ENCODE results near the gene PXMP4.

PXMP4 gene

GRCh38 chr20:33696448-33696847 lies 23.7 kb downstream of the PXMP4 start:
- Mint-ChIP-seq H3K4me1 (peaks cover 18% of the 10 kb centered on the region), H3K27me3 (ENCODE audit: low read depth) (peaks cover 3% of the 10 kb centered on the region), H3K36me3 (ENCODE audit: low read depth) (peaks cover 4% of the 10 kb centered on the region), H3K27ac (no peak overlapping the region), H3K4me3 (no peak overlapping the region), H3K9me3 (peaks cover 8% of the 10 kb centered on the region)
- TF ChIP-seq CTCF (IDR thresholded peaks at IDR 0.05; ENCODE audit: unreplicated experiment in 3 of 3) = no peak

DNA sequence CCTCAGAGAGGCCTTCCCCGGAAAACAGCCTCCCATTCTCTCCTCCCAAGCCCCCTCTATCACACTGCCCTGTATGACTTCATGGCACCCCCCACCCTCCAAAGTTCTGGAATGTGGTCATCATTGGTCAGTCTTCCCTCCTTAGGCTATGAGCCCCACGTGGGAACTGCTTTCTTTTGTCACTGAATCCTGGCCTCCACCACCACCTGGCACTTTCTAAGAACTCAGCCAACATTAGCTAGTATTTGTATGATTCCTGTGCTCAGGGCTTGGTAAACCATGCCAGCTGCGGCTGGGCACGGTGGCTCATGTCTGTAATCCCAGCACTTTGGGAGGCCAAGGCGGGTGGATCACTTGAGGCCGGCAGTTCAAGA lies 25.5 kb downstream of the PXMP4 start:
- Mint-ChIP-seq H3K4me3 (no peak overlapping the region), H3K27ac (peak overlapping the region; percentile 26 to 59 (median 56)), H3K9me3 (peaks cover 8% of the 10 kb centered on the region), H3K27me3 (ENCODE audit: low read depth) (peaks cover 3% of the 10 kb centered on the region), H3K4me1 (peaks cover 18% of the 10 kb centered on the region), H3K36me3 (ENCODE audit: low read depth) (peaks cover 4% of the 10 kb centered on the region)
- TF ChIP-seq CTCF (IDR thresholded peaks at IDR 0.05; ENCODE audit: unreplicated experiment in 3 of 3) = no peak

DNA sequence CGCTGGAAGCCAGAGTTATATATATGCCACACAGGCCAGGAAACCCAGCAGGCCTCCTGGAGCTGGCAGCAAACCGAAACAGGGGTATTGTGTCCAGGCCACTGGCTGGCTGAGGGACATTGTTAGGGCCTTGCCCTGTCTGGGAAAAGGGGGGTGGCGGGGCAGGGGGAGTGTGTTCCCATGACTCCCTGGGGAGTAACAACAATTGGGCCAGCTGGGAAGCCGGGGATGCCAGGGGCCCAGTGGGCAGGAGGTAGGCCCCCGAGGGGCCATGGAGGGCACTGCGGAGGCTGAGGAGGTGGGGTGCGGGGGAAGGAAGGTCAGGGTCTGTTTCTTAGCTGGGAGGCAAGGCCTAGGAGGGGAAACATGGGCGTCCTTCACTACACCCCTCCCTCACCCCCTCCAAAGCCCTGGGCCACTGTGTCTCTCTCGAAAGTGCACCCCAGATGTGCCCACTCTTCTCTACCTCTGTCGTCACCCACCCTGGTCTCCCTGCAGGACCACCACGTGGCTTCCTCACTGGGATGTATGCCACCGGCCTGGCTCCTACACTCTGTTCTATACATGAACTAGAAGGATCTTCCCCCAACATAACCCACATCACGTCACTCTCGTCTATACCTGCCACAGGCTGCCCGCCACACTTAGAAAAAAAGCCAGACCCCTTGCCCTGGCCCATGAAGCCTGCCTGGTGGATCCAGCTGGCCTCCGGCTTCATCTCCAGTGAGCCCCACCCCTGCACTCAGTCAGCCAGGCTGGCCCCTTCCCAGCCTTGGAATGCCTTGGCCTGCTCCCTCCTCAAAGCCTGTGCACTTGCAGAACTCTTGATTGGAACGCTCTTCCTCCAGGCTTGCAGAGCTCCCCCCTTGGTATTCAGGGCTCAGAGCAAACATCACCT lies 26.1 kb downstream of the PXMP4 start:
- no peak for TF ChIP-seq CTCF (IDR thresholded peaks at IDR 0.05; ENCODE audit: unreplicated experiment in 3 of 3)
- Mint-ChIP-seq H3K36me3 (ENCODE audit: low read depth) (peaks cover 4% of the 10 kb centered on the region), H3K9me3 (peaks cover 8% of the 10 kb centered on the region), H3K4me1 (peaks cover 18% of the 10 kb centered on the region), H3K27me3 (ENCODE audit: low read depth) (peaks cover 3% of the 10 kb centered on the region), H3K27ac (peak overlapping the region; percentile 26 to 59 (median 56)), H3K4me3 (no peak overlapping the region)

GRCh38 chr20:33693289-33693688 lies 26.8 kb downstream of the PXMP4 start:
- H3K9me3 Mint-ChIP-seq = peaks cover 7% of the 10 kb centered on the region
- TF ChIP-seq CTCF (IDR thresholded peaks at IDR 0.05; ENCODE audit: unreplicated experiment in 3 of 3) = no peak
- peak overlapping the region in 1 of 3 experiments; percentile 32 for H3K27ac Mint-ChIP-seq
- peaks cover 18% of the 10 kb centered on the region for H3K4me1 Mint-ChIP-seq
- H3K27me3 Mint-ChIP-seq (ENCODE audit: low read depth) = no peaks in the 10 kb centered on the region
- H3K36me3 Mint-ChIP-seq (ENCODE audit: low read depth) = peaks cover 4% of the 10 kb centered on the region
- no peak overlapping the region for H3K4me3 Mint-ChIP-seq

- no peaks in the 10 kb centered on the region for H3K9me3 Mint-ChIP-seq
- H3K27ac Mint-ChIP-seq = no peak overlapping the region
- no peak overlapping the region for H3K4me3 Mint-ChIP-seq
- peaks cover 15% of the 10 kb centered on the region for H3K4me1 Mint-ChIP-seq
- no peak for TF ChIP-seq CTCF (IDR thresholded peaks at IDR 0.05; ENCODE audit: unreplicated experiment in 3 of 3)
- no peaks in the 10 kb centered on the region for H3K27me3 Mint-ChIP-seq (ENCODE audit: low read depth)
- H3K36me3 Mint-ChIP-seq (ENCODE audit: low read depth) = no peaks in the 10 kb centered on the region
Observed at GRCh38 chr20:33689973-33690372, 30.1 kb downstream of the PXMP4 start.

GRCh38 chr20:33689493-33689892 lies 30.6 kb downstream of the PXMP4 start:
- Mint-ChIP-seq H3K4me1 (peaks cover 17% of the 10 kb centered on the region), H3K4me3 (no peak overlapping the region), H3K27ac (no peak overlapping the region), H3K36me3 (ENCODE audit: low read depth) (no peaks in the 10 kb centered on the region), H3K9me3 (no peaks in the 10 kb centered on the region), H3K27me3 (ENCODE audit: low read depth) (no peaks in the 10 kb centered on the region)
- no peak for TF ChIP-seq CTCF (IDR thresholded peaks at IDR 0.05; ENCODE audit: unreplicated experiment in 3 of 3)

Data from nephron (organoid).